HCT116 (cell line): ENCODE data around the gene PDHX. TPM values are rescaled to one million over a fixed set of nuclear protein-coding genes. Genes with fewer than 3 reads are reported as not detected.
A peak's percentile ranks its signal among the peaks of the same experiment; 100 is the strongest.

Experiments
- ATAC-seq: fragments of 200-7000 bp; cut with Tn5 transposase; 2 replicates; pipeline ENCODE4 v1.9.1; 2020; ENCODE audit warnings: mild to moderate bottlenecking, moderate library complexity
- BruUV-seq: library from RNA; stranded (reverse); fragments of 400-500 nt; replicated peaks from 2 replicates; lab custom pipeline; 2021; lab: Mats Ljungman, UMichigan
- CTCF ChIA-PET: fragments of 300-600 bp; sonication (Branson Sonifier 250); formaldehyde crosslinking; loops from one replicate; lab custom pipeline; 2021; ENCODE audit warnings: antibody characterized with exemption; lab: Charles Lee
- POLR2A ChIA-PET: fragments of 300-600, 350-600 bp; sonication (Branson Sonifier 250); formaldehyde crosslinking; loops from one replicate; lab custom pipeline; 2021; ENCODE audit warnings: antibody characterized with exemption; lab: Charles Lee
- RAD21 ChIA-PET, 2 experiments: fragments of 300-600 bp; sonication (Branson Sonifier 250); formaldehyde crosslinking; loops; one replicate each; lab custom pipeline; 2023; ENCODE audit warnings: low total read pairs in 2 of 2; ENCODE audit not compliant: uncharacterized antibody in 2 of 2, unreplicated experiment in 2 of 2, low non-redundant PET in 1 of 2; lab: Charles Lee
- DNase-seq: peaks from one replicate; pipeline ENCODE4 v3.0.0-alpha.2; 2010; ENCODE audit warnings: low read depth, low spot score
- H2AFZ ChIP-seq: fragments of 200-600 bp; shearing (Covaris generic), sonication (generic); 2 replicates; pipeline ENCODE4 v1.6.1; 2017; ENCODE audit warnings: low read depth, mixed run types, mixed read lengths, antibody characterized with exemption, low read length; ENCODE audit not compliant: poor library complexity, severe bottlenecking
- H3K27ac ChIP-seq: 2 replicates; pipeline ENCODE4 v1.5.1; 2012; ENCODE audit warnings: low read depth, low read length
- H3K27me3 ChIP-seq: fragments of 200-600 bp; sonication (generic); 2 replicates; pipeline ENCODE4 v1.6.1; 2016; ENCODE audit warnings: mixed run types, low read length, mixed read lengths; ENCODE audit not compliant: insufficient read depth
- H3K36me3 ChIP-seq, 2 experiments: fragments of 200-500 bp in 1 of 2; fragments of 200-600 bp in 1 of 2; sonication (Bioruptor generic) in 1 of 2; sonication (generic) in 1 of 2; 2 replicates each; pipeline versions ENCODE4 v1.5.1 to v1.6.1; 2014 to 2016; ENCODE audit warnings: low read length in 2 of 2, inconsistent platforms in 1 of 2, mixed read lengths in 1 of 2, mixed run types in 1 of 2; ENCODE audit not compliant: insufficient read depth in 2 of 2, control insufficient read depth in 1 of 2
- H3K4me1 ChIP-seq, 2 experiments: fragments of 200-600 bp in 1 of 2; sonication (generic) in 1 of 2; 2 replicates each; pipeline versions ENCODE4 v1.5.1 to v1.6.1; 2012 to 2017; ENCODE audit warnings: low read length in 2 of 2, inconsistent platforms in 1 of 2, mild to moderate bottlenecking in 1 of 2, mixed read lengths in 1 of 2, mixed run types in 1 of 2, moderate library complexity in 1 of 2; ENCODE audit not compliant: insufficient read depth in 2 of 2, control insufficient read depth in 1 of 2
- H3K4me2 ChIP-seq: fragments of 200-600 bp; sonication (generic); 2 replicates; pipeline ENCODE4 v1.6.1; 2017; ENCODE audit warnings: mixed run types, low read length, mixed read lengths
- H3K4me3 ChIP-seq, 2 experiments: fragments of 200-600 bp in 1 of 2; sonication (generic) in 1 of 2; replicated peaks in 1 of 2; 2 replicates each; pipeline ENCODE4 v1.5.1; 2011 to 2016; ENCODE audit warnings: low read length in 2 of 2, control low read depth in 1 of 2, low read depth in 1 of 2, mild to moderate bottlenecking in 1 of 2, mixed read lengths in 1 of 2, mixed run types in 1 of 2
- H3K79me2 ChIP-seq: fragments of 200-600 bp; sonication (generic); 2 replicates; pipeline ENCODE4 v1.6.1; 2017; ENCODE audit warnings: mild to moderate bottlenecking, mixed run types, low read length, moderate library complexity, mixed read lengths; ENCODE audit not compliant: insufficient read depth
- H3K9ac ChIP-seq: fragments of 200-600 bp; sonication (generic); 2 replicates; pipeline ENCODE4 v1.6.1; 2016; ENCODE audit warnings: low read length, mixed read lengths
- H3K9me2 ChIP-seq: fragments of 200-600 bp; sonication (generic), shearing (Covaris generic); 2 replicates; pipeline ENCODE4 v1.6.1; 2017; ENCODE audit warnings: mixed run types, mild to moderate bottlenecking, moderate library complexity; ENCODE audit not compliant: insufficient read depth
- H3K9me3 ChIP-seq, 2 experiments: fragments of 200-500 bp in 1 of 2; fragments of 200-600 bp in 1 of 2; sonication (Bioruptor generic) in 1 of 2; sonication (generic) in 1 of 2; 2 replicates each; pipeline ENCODE4 v1.6.1; 2014 to 2017; ENCODE audit warnings: low read length in 2 of 2, mixed read lengths in 2 of 2, inconsistent platforms in 1 of 2, low read depth in 1 of 2, mild to moderate bottlenecking in 1 of 2, mixed run types in 1 of 2, moderate library complexity in 1 of 2; ENCODE audit not compliant: control insufficient read depth in 1 of 2, insufficient read depth in 1 of 2
- H4K20me1 ChIP-seq: fragments of 200-600 bp; sonication (generic), shearing (Covaris generic); 2 replicates; pipeline ENCODE4 v1.6.1; 2017; ENCODE audit warnings: mixed run types, mild to moderate bottlenecking, moderate library complexity; ENCODE audit not compliant: insufficient read depth
- CBX3 ChIP-seq: IDR thresholded peaks from 2 replicates; pipeline ENCODE4 v1.6.1; 2012; ENCODE audit warnings: low read depth
- CEBPB ChIP-seq: IDR thresholded peaks from 2 replicates; pipeline ENCODE4 v1.6.1; 2012; ENCODE audit warnings: low read depth
- EZH2 ChIP-seq: fragments of 200-600 bp; sonication (generic); IDR thresholded peaks from 2 replicates; pipeline ENCODE4 v1.6.1; 2017; ENCODE audit warnings: antibody characterized with exemption, mixed run types
- FOSL1 ChIP-seq: IDR thresholded peaks from 2 replicates; pipeline ENCODE4 v1.6.1; 2012; ENCODE audit warnings: low read depth
- JUND ChIP-seq: IDR thresholded peaks from 2 replicates; pipeline ENCODE4 v1.6.1; 2012
- RAD21 ChIP-seq: IDR thresholded peaks from 2 replicates; pipeline ENCODE4 v1.6.1; 2012; ENCODE audit warnings: low read depth, mild to moderate bottlenecking
- SIN3A ChIP-seq: IDR thresholded peaks from 2 replicates; pipeline ENCODE4 v1.6.1; 2012; ENCODE audit warnings: low read depth
- SP1 ChIP-seq: IDR thresholded peaks from 2 replicates; pipeline ENCODE4 v1.6.1; 2012; ENCODE audit warnings: low read depth
- SRF ChIP-seq: IDR thresholded peaks from 2 replicates; pipeline ENCODE4 v1.6.1; 2012; ENCODE audit warnings: low read depth
- TCF7L2 ChIP-seq: IDR thresholded peaks from 2 replicates; pipeline ENCODE4 v1.7.0; 2011; ENCODE audit warnings: borderline replicate concordance, inconsistent platforms; ENCODE audit not compliant: insufficient read depth, insufficient read length; ENCODE audit errors: extremely low read depth
- YY1 ChIP-seq: IDR thresholded peaks from 2 replicates; pipeline ENCODE4 v1.6.1; 2011; ENCODE audit warnings: low read length, low read depth, moderate library complexity, mild to moderate bottlenecking; ENCODE audit not compliant: insufficient replicate concordance; ENCODE audit errors: extremely low read depth
- ZNF274 ChIP-seq: fragments of 200-500 bp; sonication (Bioruptor generic); IDR thresholded peaks from 2 replicates; pipeline ENCODE4 v1.6.1; 2014; ENCODE audit warnings: mild to moderate bottlenecking, low read depth, low read length, inconsistent platforms
- intact Hi-C: fragments of 100-400 bp; cut with micrococcal nuclease; formaldehyde crosslinking; loops from 2 replicates; pipeline ENCODE4 v1.10.0; 2022
- total RNA-seq: library from RNA; stranded (reverse); gene quantifications from one replicate; pipeline ENCODE4 v1.2.1, GENCODE V29; 2021; ENCODE audit not compliant: unreplicated experiment
- TF ChIP-seq, protein P1 (sequence below): IDR thresholded peaks from 2 replicates; pipeline ENCODE4 v1.6.1; 2012; ENCODE audit warnings: low read depth
- TF ChIP-seq, protein P2 (sequence below): IDR thresholded peaks from 2 replicates; pipeline ENCODE4 v1.6.1; 2012

PDHX gene
- total RNA-seq, 1 experiment from 2014 or later: 36.6 TPM

DNA sequence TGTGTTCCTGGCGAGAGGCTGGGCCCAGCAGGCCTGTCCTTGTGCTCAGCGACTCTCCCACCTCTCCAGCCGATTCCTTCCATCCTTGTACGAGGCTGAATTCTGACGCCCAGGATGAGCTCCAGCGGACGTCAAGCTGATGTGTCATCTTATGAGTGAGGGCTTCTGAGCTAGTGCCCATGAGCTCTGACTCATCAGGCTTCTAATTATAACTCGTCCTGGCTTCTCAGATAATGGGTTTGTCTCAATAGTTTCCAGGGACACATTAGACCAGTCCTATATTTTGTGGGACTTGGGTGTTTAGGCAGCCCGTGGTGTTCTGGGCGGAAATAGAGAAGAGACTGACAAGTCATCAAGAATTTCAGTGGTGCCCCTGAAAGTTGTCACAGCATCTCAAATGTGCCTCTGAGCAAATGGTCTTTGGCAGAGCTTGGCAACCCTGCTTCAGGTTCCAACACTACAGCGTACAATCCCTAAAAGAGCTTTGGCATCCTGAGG lies 114.3 kb downstream of the PDHX start:
- ATAC-seq (peak; percentile 95), DNase-seq (peak; percentile 87)
- intact Hi-C loops: no loop called here
- Histone ChIP-seq H3K27ac (peak overlapping the region; percentile 70), H3K27me3 (no peaks in the 10 kb centered on the region), H4K20me1 (no peaks in the 10 kb centered on the region), H3K79me2 (no peaks in the 10 kb centered on the region), H3K9me3 (no peaks in the 10 kb centered on the region), H3K4me2 (peak overlapping the region; percentile 84), H3K9me2 (no peaks in the 10 kb centered on the region), H2AFZ (peak overlapping the region; percentile 70), H3K4me3 (peak overlapping the region; percentile 8 to 35), H3K4me1 (peaks cover 27 to 54% of the 10 kb centered on the region in 2 experiments), H3K9ac (peak overlapping the region; percentile 52), H3K36me3 (no peaks in the 10 kb centered on the region)
- POLR2A ChIA-PET: interaction anchor here (0.9 to 4.7 kb wide), 8 partner anchors 10 to 115 kb away, joined by 3 to 28 read pairs (median 5); partner anchors contain the start of gene CD44
- RAD21 ChIA-PET: interaction anchor here in 1 of 2 experiments (1.6 kb wide), 1 partner anchor 21 kb away, joined by 3 read pairs; no protein-coding TSS in a partner anchor
- CTCF ChIA-PET: interaction anchor here (1.0 to 2.9 kb wide), 2 partner anchors 21 to 152 kb away, joined by 3 to 10 read pairs; no protein-coding TSS in a partner anchor
- TF ChIP-seq FOSL1: peak; percentile 90
- TF ChIP-seq SIN3A: peak; percentile 34; the same call in 1 of the 2 replicates
- TF ChIP-seq TCF7L2: peak; percentile 26
- TF ChIP-seq, protein P1, sequence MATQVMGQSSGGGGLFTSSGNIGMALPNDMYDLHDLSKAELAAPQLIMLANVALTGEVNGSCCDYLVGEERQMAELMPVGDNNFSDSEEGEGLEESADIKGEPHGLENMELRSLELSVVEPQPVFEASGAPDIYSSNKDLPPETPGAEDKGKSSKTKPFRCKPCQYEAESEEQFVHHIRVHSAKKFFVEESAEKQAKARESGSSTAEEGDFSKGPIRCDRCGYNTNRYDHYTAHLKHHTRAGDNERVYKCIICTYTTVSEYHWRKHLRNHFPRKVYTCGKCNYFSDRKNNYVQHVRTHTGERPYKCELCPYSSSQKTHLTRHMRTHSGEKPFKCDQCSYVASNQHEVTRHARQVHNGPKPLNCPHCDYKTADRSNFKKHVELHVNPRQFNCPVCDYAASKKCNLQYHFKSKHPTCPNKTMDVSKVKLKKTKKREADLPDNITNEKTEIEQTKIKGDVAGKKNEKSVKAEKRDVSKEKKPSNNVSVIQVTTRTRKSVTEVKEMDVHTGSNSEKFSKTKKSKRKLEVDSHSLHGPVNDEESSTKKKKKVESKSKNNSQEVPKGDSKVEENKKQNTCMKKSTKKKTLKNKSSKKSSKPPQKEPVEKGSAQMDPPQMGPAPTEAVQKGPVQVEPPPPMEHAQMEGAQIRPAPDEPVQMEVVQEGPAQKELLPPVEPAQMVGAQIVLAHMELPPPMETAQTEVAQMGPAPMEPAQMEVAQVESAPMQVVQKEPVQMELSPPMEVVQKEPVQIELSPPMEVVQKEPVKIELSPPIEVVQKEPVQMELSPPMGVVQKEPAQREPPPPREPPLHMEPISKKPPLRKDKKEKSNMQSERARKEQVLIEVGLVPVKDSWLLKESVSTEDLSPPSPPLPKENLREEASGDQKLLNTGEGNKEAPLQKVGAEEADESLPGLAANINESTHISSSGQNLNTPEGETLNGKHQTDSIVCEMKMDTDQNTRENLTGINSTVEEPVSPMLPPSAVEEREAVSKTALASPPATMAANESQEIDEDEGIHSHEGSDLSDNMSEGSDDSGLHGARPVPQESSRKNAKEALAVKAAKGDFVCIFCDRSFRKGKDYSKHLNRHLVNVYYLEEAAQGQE: no peak
- TF ChIP-seq RAD21: no peak; the same call in 1 of the 2 replicates
- TF ChIP-seq SP1: peak; percentile 71
- TF ChIP-seq ZNF274: no peak
- no peak for TF ChIP-seq EZH2
- TF ChIP-seq, protein P2, sequence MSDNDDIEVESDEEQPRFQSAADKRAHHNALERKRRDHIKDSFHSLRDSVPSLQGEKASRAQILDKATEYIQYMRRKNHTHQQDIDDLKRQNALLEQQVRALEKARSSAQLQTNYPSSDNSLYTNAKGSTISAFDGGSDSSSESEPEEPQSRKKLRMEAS: peak; percentile 58; the same call in 1 of the 2 replicates
- 0 out of 2 replicates have a peak, but pooled peaks have one; percentile 17 for TF ChIP-seq SRF
- no peak for TF ChIP-seq YY1
- peak; percentile 66; the same call in 1 of the 2 replicates for TF ChIP-seq CBX3
- no peak for TF ChIP-seq CEBPB
- TF ChIP-seq JUND: peak; percentile 90
- BruUV-seq: no TSS peak
